Stimulated activated CD4-positive, alpha-beta T cell treated with anti-CD3 and anti-CD28 coated beads, TNF-alpha, amount 100 ng/mL, for 1 hour (primary cell): ENCODE data around the gene ALOX5.
"Not testable (repeated sequence)": the region's sequence is repeated elsewhere in the genome, so short reads cannot be mapped to it uniquely, and the experiment has no call there.

Source experiments
- DNase-seq, 3 donors: peaks; one replicate each; pipeline ENCODE4 v3.0.0-alpha.2; 2020; ENCODE audit warnings: low read depth in 3 of 3, low spot score in 1 of 3

ALOX5 gene

DNA sequence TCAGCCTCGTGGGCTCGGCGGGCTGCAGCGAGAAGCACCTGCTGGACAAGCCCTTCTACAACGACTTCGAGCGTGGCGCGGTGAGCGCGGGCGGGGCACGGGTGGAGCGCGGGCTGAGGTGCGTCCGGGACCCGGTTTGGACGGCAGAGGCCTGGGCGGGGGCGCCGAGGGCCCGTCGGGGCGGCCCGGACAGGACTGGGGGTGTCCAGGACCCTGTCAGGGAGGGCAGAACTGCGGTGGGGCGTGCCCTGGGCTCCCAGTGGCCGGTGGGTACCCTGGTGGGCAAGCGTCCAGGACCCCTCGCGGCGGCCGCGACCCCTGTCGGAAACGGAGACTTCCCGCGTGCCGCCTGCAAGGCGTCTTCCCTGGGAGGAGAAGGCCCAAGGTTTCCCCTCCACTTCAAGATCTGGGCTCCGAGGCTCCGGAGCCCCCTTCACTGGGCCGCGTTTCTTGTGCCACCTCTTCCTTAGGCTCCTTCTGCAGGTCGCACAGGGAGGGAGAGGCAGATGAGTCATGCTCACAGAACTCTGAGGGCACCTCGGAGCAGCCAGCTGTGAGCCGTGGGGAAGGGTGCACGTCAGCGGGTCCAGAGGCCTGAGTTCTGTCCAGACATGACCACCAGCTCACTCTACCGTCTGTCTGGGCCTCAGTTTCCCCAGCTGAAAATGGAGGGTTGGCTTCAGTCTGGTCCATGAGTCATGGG is 485 bp downstream of the ALOX5 start:
- DNase-seq: peak in 1 of 3 donors; percentile 2

DNA sequence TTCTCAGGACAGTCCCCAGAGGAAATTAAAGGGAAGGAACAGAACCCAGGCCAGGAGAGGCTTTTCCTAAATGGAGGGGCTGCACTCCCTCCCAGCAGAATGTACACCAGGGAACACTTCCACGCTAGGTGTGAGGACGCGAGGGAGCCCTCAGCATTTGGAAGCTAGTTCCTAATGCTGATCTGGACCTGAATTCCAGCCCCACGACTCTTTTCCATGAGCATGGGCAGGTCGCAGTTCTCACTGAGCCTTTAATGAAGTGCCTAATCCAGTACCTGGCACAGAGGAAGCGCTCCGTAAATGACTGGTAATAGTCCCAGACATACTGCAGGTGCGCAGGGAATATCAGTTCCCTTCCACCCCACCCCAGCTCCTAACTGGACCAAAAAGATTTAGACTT is 1.1 kb downstream of the ALOX5 start:
- no peak for DNase-seq

DNA sequence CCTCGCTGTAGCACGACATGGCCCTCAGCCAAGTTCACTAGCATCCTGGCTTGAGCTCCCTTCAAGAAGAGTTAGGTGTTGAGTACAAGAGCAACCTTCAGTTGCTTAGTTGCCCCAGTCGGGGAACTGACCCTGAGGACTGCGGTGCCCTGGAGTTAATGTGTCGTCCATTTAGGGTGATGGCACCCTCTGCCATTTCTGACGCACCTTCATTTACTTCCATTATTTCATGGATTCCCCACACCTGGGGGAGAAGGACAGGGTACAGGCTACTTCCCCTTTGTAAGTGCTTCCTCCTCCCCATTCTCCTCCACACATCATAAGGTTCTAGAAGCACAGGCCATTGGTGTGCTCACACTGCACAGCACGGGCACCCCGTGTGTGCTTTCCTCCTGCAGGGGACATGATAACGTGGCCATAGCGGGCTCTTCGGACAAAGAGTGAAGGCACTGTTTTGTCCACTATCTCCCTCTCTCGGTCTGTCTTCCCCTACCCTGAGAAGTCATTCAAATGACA is 1.8 kb downstream of the ALOX5 start:
- no peak for DNase-seq

DNA sequence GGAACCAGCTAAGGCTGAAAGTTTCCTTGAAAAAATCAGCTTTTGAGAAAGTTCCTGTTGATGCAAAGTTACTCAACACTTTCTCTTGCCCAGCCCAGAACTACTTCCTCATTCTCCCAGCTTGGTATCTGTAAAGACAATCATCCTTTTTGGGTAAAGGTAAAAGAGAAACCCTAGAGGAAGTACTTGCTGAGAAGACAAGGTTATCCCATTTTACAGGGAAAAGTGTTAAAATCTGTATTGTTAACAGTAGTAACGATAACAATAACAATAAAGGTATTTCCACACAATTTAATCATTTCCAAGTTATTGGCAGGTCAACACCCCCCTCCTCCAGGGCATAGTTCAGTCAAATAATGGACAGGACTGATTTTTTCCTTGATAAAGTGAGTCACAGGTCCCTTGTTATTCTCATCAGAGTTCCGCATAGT is 2.4 kb downstream of the ALOX5 start:
- DNase-seq: no peak

DNA sequence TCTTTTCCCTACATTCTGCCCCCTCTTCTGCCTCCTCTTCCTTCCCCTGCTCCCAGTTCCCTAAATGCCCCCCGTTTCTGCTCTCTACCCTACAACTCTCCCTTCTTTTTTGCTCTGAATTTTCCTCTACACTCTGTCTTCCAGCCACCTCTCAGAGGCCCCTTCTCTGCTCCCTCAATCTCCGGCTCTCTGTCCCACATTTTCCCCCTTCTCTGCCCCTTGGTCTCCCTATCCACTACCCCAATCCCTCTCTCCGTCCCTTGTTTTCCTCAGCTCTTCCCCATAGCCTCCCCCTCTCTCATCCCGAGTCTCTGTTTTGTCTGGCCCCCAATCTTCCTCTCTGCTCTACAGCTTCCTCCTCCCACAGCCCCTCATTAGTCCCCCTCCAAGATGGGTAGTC is 3.3 kb downstream of the ALOX5 start:
- DNase-seq: no peak

DNA sequence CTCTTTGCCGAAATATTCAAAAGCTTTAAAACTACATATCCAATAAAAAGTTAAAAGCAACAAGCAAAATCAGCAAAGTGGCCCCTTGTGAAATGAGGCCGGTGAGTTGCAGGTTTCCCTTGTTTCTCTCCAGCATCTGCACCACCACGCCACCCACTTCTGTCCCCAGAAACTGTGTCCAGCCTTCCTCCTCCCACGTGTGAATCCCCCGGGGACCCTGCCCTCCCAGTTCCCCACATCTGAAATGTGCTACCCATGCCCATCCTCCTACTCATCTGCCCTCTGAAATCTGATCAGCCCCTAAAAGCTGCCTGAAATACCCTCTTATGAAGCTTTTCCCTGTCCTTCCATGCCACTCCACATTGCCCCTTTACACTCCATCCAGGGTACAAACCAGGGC is 3.8 kb downstream of the ALOX5 start:
- no peak for DNase-seq

DNA sequence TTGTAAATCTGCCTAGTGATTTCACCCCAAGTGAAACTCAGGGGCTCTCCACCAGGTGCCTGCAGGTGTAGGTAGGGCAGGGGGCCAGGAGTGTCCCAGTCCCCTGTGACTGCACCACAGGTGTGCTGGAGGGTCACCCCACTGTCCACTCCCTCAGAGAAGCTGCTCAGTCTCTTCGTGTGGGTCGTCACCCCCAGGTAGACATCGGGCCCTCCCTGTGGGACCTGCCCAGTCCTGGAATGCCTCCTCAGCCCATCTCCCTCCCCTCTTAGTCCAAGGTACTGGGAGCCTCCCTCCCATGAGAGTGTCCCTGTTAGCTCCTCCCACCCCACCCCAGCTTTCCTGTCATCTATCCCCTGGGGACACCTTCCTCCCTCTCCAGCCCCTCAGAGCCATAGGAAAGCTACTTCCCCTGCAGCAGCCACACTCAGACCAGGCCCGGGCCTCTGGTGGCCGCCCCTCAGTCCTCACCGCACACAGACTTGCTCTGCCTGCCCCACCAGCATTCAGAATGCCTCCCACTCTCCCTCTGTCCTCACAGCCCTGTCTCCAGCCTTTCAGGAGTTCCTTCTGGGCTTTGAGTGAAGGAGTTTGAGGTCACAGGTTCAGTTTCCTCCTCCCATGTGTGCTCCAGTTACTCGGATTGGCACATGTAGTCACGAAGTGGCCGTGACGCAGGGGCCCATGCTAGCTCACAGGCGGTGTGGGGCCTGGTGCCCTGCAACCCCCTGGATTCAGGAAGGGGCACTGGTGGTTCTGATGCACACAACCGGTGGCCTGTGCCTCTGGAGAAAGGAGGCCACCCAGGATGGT is 5.1 kb downstream of the ALOX5 start:
- DNase-seq: no peak

DNA sequence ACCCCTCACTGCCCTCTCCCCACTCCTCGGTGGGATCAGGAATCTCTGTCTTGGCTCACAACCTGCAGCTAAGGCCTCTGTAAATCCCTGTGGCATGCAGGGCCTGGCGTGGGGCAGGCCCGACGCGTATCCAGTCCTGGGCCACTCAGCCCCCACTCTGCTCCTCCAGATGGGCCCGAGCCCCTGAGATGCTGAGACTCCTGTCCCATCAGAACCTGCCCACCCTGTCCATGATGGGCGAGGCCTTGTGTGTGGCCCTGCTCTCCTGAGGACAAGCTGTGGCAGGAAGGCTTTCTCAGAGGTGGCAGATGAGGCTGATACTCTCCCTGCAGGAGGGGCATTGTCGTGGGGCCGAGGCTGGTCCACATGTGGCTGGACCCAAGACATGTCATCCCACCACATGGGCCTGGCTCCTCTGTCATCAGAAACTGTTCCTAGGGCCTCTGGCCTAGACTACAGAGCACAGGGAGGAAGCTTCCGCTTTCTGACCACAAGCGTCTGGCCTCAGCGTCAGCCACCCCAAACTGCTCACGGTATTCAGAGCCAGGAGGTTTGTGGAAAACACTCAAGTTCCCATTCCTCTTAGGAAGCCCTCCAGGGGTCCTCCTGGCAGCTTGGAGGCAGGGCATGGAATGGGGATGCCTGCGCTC is 6.0 kb downstream of the ALOX5 start:
- DNase-seq: no peak

DNA sequence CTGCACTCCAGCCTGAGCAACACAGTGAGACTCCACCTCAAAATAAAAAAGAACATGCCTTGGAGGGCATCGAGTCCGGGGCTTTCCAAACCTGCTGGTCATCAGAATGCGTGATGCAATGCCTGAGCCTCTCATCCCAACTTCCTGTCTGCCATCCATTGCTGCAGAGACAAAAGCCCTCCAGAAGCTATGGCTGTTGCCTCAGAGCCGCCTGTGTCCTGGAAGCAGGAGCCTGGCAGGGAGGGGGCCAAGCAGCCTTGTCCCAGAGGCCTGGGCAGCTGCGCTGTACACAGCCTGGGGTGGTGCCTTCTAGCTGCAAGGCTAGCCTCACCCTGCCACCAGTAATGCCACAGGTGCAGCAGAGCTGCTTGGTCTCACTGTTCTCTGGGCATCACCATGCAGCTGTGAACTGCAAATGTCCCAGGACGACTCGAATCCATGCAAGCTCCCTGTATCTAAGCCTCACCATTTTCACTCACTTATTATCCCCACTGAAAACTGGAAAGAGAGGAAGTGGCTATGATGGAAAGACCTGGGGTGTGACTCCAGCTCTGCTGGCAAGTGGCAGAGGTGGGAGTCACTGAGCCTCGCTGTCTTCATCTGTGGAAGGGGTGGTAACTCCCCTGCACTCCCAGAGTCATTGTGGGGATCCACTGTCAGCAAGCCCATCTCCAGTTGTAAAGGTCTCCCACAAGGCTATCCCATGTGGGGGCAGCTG is 7.0 kb downstream of the ALOX5 start:
- no peak for DNase-seq

DNA sequence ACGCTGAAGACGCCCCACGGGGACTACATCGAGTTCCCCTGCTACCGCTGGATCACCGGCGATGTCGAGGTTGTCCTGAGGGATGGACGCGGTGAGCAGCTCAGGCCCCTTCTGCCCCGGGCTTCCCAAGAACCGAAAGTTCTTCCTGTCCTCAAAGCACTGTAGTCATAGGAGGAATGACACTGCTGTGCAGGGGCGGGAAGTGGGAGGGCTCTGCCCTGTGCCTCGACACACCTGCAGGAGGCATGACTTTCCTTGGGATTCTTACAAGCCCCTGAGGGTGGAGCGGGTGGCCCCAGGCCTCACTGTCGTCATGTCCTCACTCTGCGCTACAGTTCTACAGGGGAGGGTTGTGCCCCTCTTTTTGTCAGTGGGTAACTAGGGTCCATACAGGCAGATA is 8.6 kb downstream of the ALOX5 start:
- DNase-seq: no peak

DNA sequence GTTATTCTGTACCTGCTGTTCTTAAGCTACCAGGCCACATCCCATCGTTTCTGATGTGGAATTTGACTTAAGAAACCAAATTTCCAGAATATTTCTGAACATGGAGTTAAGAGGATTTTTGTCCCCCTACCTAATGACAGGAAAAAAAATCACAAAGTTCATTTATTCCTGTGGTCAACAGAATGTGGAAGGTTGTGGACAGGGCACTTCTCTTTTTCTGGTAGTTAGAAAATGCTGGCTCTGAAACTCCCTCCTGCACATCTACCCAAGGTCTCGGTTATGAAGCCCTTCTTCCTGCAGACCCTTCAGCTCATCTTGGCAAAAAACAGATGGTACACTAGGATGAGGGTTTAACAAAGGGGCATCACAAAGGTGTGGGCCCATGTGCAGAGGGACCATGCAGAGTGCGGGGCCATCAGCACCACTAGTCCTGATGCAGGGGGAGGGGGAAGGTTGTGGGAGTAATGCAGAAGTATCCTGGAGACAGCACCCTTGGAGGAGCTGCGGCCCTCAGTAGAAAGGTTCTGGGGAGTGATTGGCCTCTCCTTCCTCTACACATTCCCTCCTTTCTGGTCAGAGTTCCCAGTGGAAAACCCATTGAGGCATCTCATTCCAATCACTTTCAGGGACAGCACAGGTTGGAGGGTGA is 9.8 kb downstream of the ALOX5 start:
- DNase-seq: no peak

DNA sequence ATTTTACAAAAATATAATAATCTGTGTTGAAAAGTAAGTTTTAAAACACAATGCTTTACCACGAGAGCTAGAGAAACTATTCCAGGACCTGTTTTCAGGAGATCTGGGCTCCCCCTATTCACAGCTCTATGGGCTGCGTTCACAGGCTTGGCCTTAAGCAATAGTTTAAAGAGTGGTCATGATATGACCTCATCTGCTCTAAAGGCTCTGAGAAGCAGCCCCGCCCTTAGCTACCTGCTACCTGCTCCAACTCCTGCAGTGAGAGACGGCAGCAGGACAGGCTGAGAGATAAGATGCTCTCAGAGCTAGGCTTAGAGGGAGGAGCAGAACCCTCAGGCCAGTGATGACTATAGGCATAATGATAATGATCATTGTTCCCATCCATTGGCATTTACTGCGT is 12.6 kb downstream of the ALOX5 start:
- no peak for DNase-seq

DNA sequence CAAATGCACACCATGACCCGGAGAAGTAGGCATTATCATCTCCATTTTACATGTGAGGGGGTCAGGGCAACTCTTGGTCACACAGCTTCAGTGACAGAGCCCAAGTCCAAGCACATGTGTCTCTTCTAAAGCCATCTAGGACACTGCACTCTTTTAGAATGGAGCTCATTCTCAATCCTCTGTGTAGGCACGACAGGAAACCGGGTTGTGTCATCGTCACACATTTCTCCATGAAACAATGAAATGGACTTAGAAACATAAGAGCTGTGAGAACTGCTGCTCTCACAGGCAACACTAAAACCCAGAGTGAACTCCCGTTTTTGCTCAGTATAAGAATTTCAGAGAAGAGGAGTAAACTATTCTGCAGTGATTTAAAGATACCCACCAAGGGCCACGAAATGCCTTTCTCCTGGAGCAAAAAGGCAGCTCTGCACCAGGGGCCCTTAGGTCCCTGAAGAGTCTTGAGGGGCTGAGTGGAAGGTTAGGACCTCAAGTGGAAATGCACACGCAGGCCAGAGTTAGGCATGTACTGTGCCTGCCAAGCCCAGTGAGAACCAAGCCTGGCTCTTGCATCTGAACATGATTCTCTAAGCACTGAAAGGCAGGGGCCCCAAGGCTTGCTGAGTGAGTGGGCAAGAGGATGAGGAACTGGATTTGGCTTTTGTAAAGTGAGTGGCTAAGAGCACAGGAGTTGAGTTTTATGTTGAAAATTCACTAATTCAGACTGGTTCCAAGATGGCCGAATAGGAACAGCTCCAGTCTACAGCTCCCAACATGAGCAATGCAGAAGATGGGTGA is 13.3 kb downstream of the ALOX5 start:
- no peak for DNase-seq

DNA sequence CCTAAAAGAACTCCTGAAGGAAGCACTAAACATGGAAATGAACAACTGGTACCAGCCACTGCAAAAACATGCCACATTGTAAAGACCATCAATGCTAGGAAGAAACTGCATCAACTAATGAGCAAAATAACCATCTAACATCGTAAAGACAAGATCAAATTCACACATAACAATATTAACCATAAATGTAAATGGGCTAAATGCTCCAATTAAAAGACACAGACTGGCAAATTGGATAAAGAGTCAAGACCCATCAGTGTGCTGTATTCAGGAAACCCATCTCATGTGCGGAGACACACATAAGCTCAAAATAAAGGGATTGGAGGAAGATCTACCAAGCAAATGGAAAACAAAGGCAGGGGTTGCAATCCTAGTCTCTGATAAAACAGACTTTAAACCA is 15.7 kb downstream of the ALOX5 start:
- DNase-seq: not testable (repeated sequence)

DNA sequence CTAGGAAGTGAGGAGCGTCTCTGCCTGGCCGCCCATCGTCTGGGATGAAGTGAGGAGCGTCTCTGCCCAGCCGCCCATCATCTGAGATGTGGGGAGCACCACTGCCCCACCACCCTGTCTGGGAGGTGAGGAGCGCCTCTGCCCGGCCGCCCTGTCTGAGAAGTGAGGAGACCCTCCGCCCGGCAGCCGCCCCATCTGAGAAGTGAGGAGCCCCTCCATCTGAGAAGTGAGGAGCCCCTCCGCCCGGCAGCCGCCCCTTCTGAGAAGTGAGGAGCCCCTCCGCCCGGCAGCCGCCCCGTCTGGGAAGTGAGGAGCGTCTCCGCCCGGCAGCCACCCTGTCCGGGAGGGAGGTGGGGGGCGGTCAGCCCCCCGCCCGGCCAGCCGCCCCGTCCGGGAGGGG is 17.6 kb downstream of the ALOX5 start:
- DNase-seq: not testable (repeated sequence)

DNA sequence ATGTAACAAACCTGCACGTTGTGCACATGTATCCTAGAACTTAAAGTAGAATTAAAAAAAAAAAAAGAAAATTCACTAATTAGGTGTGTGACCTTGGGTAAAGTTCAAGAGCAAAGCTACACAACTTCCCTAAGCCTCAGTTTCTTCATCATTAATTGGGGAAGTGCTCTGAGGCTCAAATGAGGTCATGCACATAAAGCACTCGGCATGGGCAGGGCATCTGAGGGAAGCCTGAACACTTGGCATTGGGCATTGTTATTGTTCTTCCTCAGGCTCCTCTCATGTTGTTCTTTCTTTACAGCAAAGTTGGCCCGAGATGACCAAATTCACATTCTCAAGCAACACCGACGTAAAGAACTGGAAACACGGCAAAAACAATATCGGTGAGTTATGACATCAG is 21.5 kb downstream of the ALOX5 start:
- DNase-seq: no peak

DNA sequence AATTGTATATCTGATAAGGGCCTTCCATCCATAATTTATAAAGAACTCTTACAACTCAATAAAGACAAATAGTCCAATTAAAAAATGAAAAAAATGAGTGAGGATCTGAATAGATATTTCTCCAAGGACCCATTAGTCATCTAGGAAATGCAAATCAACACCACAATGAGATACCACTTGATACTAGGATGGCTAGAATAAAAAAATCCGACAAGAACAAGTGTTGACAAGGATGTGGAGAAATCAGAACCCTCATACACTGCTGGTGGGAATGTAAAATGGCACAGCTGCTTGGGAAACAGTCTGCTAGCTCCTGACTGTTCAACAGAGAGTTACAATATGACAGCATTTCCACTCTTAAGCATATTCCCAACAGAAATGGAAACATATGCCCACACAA is 24.6 kb downstream of the ALOX5 start:
- DNase-seq: no peak

DNA sequence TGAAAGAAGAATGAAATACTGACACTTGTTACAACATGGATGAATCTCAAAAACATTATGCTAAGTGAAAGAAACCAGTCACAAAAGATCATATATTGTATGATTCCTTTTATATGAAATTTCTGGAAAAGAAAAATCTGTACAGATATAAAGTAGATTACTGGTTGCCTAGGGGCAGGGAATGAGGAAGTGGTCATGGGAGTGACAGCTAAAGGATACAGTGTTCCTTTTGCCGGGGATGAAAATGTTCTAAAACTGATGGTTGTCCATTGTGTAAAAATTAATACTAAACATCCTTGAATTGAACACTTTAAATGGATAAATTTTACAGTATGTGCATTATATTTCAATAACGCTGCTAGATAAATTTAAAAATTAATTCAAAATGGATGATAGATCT is 25.1 kb downstream of the ALOX5 start:
- no peak for DNase-seq

DNA sequence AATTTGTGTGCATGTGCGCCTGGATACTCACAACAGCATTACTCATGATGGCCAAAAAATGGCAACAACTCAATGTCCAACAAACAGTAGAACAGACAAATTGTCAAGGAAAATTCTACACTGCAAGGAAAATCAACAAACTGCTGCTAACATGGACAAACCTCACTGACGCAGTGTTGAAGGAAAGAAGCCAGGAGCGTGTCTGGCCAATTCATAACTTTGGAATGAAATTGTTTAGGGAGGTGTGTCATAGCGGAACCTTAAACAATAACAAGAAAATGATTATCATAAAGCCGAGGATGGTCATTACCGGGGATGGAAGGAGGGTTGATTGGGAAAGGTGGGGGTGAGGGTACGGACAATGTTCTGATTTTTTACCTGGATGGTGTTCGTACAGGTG is 29.1 kb downstream of the ALOX5 start:
- no peak for DNase-seq
